Measurements from ENCODE around the gene IMPDH2. TPM values are rescaled to one million over a fixed set of nuclear protein-coding genes. Genes with fewer than 3 reads are reported as not detected.
"Not testable (repeated sequence)": the region's sequence is repeated elsewhere in the genome, so short reads cannot be mapped to it uniquely, and the experiment has no call there.

Gene IMPDH2
- total RNA-seq, 1 donor from 2014 or later: 38.6 TPM

GRCh38 chr3:49021813-49022687, 7.1 kb downstream of the IMPDH2 start, which contains the start of gene NDUFAF3:
TSS of gene NDUFAF3 (plus strand) at chr3:49022121. CDS start at chr3:49022145, 24 bp downstream.
- ATAC-seq: peak; percentile 79

GRCh38 chr3:49021213-49021812, 7.9 kb downstream of the IMPDH2 start:
- ATAC-seq (peak; percentile 82), DNase-seq (ENCODE audit: low spot score) (peak; percentile 99)

More at GRCh38 chr3:49021813-49022687, 7.1 kb downstream of the IMPDH2 start, which contains the start of gene NDUFAF3:
- DNase-seq (ENCODE audit: low spot score): peak; percentile 94

GRCh38 chr3:49020330-49021212, 8.6 kb downstream of the IMPDH2 start:
- peak; percentile 15 for ATAC-seq
- DNase-seq (ENCODE audit: low spot score): peak; percentile 72

GRCh38 chr3:49019941-49020329, 9.3 kb downstream of the IMPDH2 start:
- no peak for DNase-seq (ENCODE audit: low spot score)
- no peak for ATAC-seq

GRCh38 chr3:49018707-49019006, 10.5 kb downstream of the IMPDH2 start:
- ATAC-seq (no peak), DNase-seq (ENCODE audit: low spot score) (no peak)

GRCh38 chr3:49017971-49018706, 11.1 kb downstream of the IMPDH2 start, which contains the start of gene DALRD3:
TSS of gene DALRD3 (minus strand) at chr3:49018580. CDS start at chr3:49018564, 16 bp downstream.
- DNase-seq (ENCODE audit: low spot score) (peak; percentile 75), ATAC-seq (peak; percentile 15)

GRCh38 chr3:49017229-49017970, 11.8 kb downstream of the IMPDH2 start:
- DNase-seq (ENCODE audit: low spot score): no peak
- ATAC-seq: no peak

GRCh38 chr3:49016414-49017228, 12.6 kb downstream of the IMPDH2 start:
- DNase-seq (ENCODE audit: low spot score): no peak
- ATAC-seq: no peak

GRCh38 chr3:49015765-49016164, 13.4 kb downstream of the IMPDH2 start:
- no peak for ATAC-seq
- no peak for DNase-seq (ENCODE audit: low spot score)

GRCh38 chr3:49015072-49015471, 14.1 kb downstream of the IMPDH2 start:
- ATAC-seq (no peak), DNase-seq (ENCODE audit: low spot score) (no peak)

GRCh38 chr3:49013738-49014660, 15.2 kb downstream of the IMPDH2 start:
- DNase-seq (ENCODE audit: low spot score) (peak; percentile 66), ATAC-seq (peak; percentile 68)

GRCh38 chr3:49013113-49013737, 16.0 kb downstream of the IMPDH2 start:
- no peak for DNase-seq (ENCODE audit: low spot score)
- ATAC-seq: no peak

- ATAC-seq (no peak), DNase-seq (ENCODE audit: low spot score) (no peak)
Observed at GRCh38 chr3:49012441-49013017, 16.7 kb downstream of the IMPDH2 start.

- DNase-seq (ENCODE audit: low spot score) (no peak), ATAC-seq (no peak)
Observed at GRCh38 chr3:49009396-49009795, 19.8 kb downstream of the IMPDH2 start.

- ATAC-seq; DNase-seq (ENCODE audit: low spot score): not testable (repeated sequence)
Observed at GRCh38 chr3:49008627-49009026, 20.6 kb downstream of the IMPDH2 start.

GRCh38 chr3:49007771-49008528, 21.2 kb downstream of the IMPDH2 start:
- DNase-seq (ENCODE audit: low spot score) (peak; percentile 81), ATAC-seq (peak; percentile 71)

All from left lobe of liver (tissue), 2 donors.